GM20000 (cell line): ENCODE measurements around the gene GRIK4.
A peak's percentile ranks its signal among the peaks of the same experiment; 100 is the strongest.

Experiments used
- DNase-seq: peaks from one replicate; pipeline ENCODE4 v3.0.0; 2012; ENCODE audit warnings: low spot score
- CTCF ChIP-seq: IDR thresholded peaks from 2 replicates; pipeline ENCODE4 v1.5.1; 2012; ENCODE audit warnings: mild to moderate bottlenecking, control low read depth; ENCODE audit errors: extremely low read depth, missing control alignments

Gene GRIK4

GRCh38 chr11:120950880-120951279, 439.3 kb downstream of the GRIK4 start:
- TF ChIP-seq CTCF, result no peak
- no peak for DNase-seq

- peak; percentile 77 for TF ChIP-seq CTCF
- DNase-seq, result peak; percentile 75
Observed at GRCh38 chr11:120952461-120953434, 441.2 kb downstream of the GRIK4 start.

GRCh38 chr11:120954381-120954780, 442.8 kb downstream of the GRIK4 start:
- TF ChIP-seq CTCF, result no peak
- DNase-seq, result no peak

- no peak for TF ChIP-seq CTCF
- no peak for DNase-seq
Observed at GRCh38 chr11:120956710-120957495, 445.4 kb downstream of the GRIK4 start.

- TF ChIP-seq CTCF, result no peak
- no peak for DNase-seq
Observed at GRCh38 chr11:120958185-120958584, 446.6 kb downstream of the GRIK4 start.

GRCh38 chr11:120959189-120959588, 447.6 kb downstream of the GRIK4 start:
- DNase-seq, result no peak
- TF ChIP-seq CTCF, result no peak

- no peak for TF ChIP-seq CTCF
- DNase-seq, result no peak
Observed at GRCh38 chr11:120964857-120965256, 453.3 kb downstream of the GRIK4 start.
